Activated T-helper 2 cell treated with anti-CD3 and anti-CD28 coated beads, Interferon-gamma antibody, Interleukin-2, Interleukin-4, amounts not matched to agents 10 μg/mL and 5 μg/mL and 100 μg/mL, durations not matched to agents 14 hours and 24 hours and 36 hours (primary cell): Measurements from ENCODE around the gene DNAI1. TPM values are rescaled to one million over a fixed set of nuclear protein-coding genes. Genes with fewer than 3 reads are reported as not detected.

Experiments used
- DNase-seq: peaks from one replicate; pipeline ENCODE4 v3.0.0; 2021; ENCODE audit warnings: low spot score
- H3K27ac Mint-ChIP-seq: one replicate; pipeline ENCODE4 v1.8.0; 2021; ENCODE audit warnings: mixed read lengths
- H3K27me3 Mint-ChIP-seq: one replicate; pipeline ENCODE4 v1.8.0; 2021; ENCODE audit warnings: low read depth, mixed read lengths
- H3K36me3 Mint-ChIP-seq: one replicate; pipeline ENCODE4 v1.8.0; 2021; ENCODE audit warnings: low read depth, mixed read lengths
- H3K4me1 Mint-ChIP-seq: one replicate; pipeline ENCODE4 v1.8.0; 2021; ENCODE audit warnings: low read depth, mixed read lengths
- H3K4me3 Mint-ChIP-seq: one replicate; pipeline ENCODE4 v1.8.0; 2021; ENCODE audit warnings: low read depth, mild to moderate bottlenecking, moderate library complexity, mixed read lengths
- H3K9me3 Mint-ChIP-seq: one replicate; pipeline ENCODE4 v1.8.0; 2021; ENCODE audit warnings: mixed read lengths
- intact Hi-C: fragments of 100-400 bp; cut with micrococcal nuclease; formaldehyde crosslinking; loops from one replicate; pipeline ENCODE4 v1.15.1; 2023
- total RNA-seq: library from RNA; stranded (reverse); gene quantifications from 2 replicates; pipeline ENCODE4 v1.2.3, GENCODE V29; 2022

DNAI1 gene
- not detected in 2 replicates for total RNA-seq

DNA sequence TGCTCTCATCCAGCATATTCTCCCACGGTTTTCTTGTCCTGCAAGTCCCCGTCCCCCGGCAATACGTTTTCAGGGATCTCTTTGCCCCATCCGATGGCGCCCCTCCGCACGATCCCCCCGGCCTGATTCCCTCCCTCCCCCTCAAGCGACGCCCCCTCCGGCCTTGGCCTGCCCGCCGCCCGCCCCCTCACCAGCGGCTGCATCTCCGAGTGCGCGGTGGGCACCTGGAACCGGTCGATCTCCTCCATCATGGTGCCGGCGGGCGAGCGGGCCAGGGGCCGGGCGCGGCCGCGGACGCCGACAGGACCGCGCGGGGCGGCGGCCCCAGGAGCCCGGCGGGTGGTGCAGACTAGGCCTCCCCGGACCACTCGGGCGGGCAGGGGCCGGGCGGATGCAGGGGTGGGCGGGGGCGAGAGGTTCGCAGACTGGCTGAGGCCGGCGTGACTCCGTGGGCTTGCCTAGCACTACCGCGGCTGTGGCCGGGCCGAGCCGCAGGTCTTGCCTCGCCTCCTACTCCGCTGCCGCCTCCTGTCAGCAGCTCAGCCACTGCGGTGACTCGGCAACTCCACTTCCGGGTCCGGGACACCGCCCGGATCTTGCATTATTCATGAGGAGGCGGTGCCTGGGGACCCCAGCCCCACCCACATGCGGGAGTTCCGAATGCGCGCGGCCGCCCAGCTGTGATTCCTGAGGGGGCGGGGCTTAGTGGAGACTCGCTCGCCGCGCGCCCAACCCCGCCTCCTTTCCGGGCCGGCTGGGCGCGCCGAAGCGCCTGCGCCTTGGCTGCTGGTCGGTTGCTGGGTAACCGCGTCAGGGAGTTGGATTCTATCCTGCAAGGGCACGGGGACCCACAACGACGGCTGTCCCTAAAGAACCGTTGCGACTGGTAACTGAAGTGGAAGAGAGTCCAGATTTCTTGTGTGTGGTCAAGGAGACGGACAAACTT is at the start of gene DNAI1, which contains the start of gene FAM219A:
Gene DNAI1, plus strand, starts transcription at position 793 of the 946 bp plus-strand sequence. CDS start 201 bp downstream, outside the sequence.
Gene FAM219A, minus strand, starts transcription at position 558 of the 946 bp plus-strand sequence. Its CDS starts 307 bp downstream, at position 251.
- intact Hi-C loops = loop anchor here (1.0 to 10.0 kb wide), 6 partner anchors 154 to 1163 kb away; partner anchors contain the start of genes ATOSB, DCAF12, DNAJB5 and NFX1
- H3K4me3 Mint-ChIP-seq = peak within 1 kb of the TSS; percentile 88
- no peaks in the 10 kb centered on the region for H3K36me3 Mint-ChIP-seq
- no peaks in the 10 kb centered on the region for H3K9me3 Mint-ChIP-seq
- DNase-seq = peak; percentile 99
- peaks cover 43% of the 10 kb centered on the region for H3K4me1 Mint-ChIP-seq
- peak within 1 kb of the TSS; percentile 60 for H3K27ac Mint-ChIP-seq
- peaks cover 17% of the 10 kb centered on the region for H3K27me3 Mint-ChIP-seq

DNA sequence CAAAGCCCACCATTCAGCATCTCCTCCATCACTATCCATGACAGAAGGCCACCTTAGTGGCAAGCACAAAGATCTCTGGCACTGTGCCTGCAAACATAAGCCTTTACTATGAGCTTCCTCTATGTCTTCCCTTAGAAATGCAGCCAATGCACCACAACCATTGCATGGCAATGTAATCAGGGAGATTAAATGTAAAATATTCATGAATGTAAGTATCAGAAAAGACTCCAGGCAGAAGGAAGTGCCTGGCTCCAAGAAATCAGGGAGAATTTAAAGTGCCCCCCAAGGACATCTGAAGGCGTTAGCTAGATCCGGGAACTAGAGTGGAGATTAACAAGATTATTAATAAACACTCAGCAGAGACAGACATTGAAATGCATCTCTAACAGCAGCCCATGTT is 49.5 kb upstream of the DNAI1 start:
- Mint-ChIP-seq H3K4me1 (no peaks in the 10 kb centered on the region), H3K9me3 (no peaks in the 10 kb centered on the region), H3K27ac (no peak overlapping the region), H3K36me3 (no peaks in the 10 kb centered on the region), H3K4me3 (no peak overlapping the region), H3K27me3 (no peaks in the 10 kb centered on the region)
- no peak for DNase-seq
- intact Hi-C loops = no loop called here

DNA sequence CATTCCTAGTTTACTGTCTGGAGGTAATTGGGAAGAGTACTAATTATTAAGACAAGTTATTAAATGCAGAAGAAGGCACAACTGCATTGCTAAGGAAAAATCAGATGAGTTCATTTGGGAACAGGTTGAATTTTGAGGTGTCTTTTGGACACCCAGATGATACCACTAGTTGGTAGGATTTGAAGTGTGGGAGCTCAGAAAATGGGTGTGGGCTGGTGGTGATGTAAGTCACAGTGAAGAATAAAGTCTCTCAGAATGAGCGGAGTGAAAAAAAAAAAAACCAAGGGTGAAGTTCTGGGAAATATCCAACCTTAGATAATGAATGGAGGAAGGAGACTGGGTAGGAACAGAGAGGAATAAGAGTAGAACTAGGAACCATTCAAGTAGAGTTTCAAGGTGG is 46.3 kb upstream of the DNAI1 start:
- intact Hi-C loops = no loop called here
- Mint-ChIP-seq H3K27me3 (no peaks in the 10 kb centered on the region), H3K4me1 (no peaks in the 10 kb centered on the region), H3K27ac (no peak overlapping the region), H3K4me3 (no peak overlapping the region), H3K9me3 (no peaks in the 10 kb centered on the region), H3K36me3 (no peaks in the 10 kb centered on the region)
- no peak for DNase-seq

DNA sequence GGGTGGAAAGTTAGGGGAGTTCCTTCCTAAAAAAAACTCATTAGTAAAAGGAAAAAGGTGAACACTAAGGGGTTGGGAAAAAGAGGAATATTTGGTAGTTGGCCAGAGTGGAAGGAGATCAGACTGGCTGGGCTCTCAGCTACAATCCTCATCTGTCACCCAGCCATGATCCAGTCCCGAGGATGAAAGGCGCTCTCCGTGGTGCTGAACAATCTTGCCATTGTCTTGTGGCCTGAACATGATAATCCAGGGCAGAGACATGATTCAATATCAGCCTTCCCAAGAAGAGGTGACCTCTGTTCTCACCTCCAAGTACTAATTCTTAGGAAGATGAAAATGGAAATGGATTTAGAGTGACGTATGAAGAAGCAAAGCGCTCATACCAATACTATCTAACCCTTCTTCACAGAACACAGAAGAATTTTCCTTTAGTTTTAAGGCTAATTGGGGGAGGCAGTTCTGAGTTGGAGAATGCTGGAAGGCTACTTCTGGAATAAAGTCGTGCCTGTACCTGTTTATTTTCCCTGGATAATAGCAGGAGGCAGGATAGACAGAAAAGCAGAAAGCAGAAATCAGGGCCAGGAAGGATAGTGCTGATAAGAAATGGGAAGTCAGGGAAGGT is 45.3 kb upstream of the DNAI1 start:
- H3K4me1 Mint-ChIP-seq = no peaks in the 10 kb centered on the region
- H3K36me3 Mint-ChIP-seq = no peaks in the 10 kb centered on the region
- H3K27me3 Mint-ChIP-seq = no peaks in the 10 kb centered on the region
- DNase-seq = peak; percentile 25
- no peak overlapping the region for H3K4me3 Mint-ChIP-seq
- intact Hi-C loops = no loop called here
- H3K9me3 Mint-ChIP-seq = no peaks in the 10 kb centered on the region
- no peak overlapping the region for H3K27ac Mint-ChIP-seq

DNA sequence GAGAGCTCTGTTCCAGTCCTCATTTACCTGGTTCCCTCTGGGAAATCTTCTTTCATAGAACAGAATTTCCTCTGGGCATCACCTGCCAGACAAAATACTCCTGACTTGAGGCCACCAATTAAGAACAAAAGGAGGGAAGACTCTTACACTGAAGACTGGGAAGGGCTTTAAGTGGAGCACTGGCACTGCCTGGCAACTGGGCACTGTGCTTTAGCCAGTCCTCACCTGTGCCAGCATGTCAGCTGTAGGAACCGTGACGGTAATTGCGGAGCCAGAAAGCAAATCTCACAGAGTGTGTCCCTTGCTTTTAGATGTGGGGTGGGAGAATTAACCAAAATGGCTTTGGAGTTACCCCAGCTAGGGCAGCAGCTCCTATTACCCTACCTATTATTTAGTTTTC is 40.9 kb upstream of the DNAI1 start:
- H3K36me3 Mint-ChIP-seq = no peaks in the 10 kb centered on the region
- no peaks in the 10 kb centered on the region for H3K27me3 Mint-ChIP-seq
- no peaks in the 10 kb centered on the region for H3K4me1 Mint-ChIP-seq
- H3K4me3 Mint-ChIP-seq = no peak overlapping the region
- no peak for DNase-seq
- intact Hi-C loops = no loop called here
- no peak overlapping the region for H3K27ac Mint-ChIP-seq
- H3K9me3 Mint-ChIP-seq = no peaks in the 10 kb centered on the region

DNA sequence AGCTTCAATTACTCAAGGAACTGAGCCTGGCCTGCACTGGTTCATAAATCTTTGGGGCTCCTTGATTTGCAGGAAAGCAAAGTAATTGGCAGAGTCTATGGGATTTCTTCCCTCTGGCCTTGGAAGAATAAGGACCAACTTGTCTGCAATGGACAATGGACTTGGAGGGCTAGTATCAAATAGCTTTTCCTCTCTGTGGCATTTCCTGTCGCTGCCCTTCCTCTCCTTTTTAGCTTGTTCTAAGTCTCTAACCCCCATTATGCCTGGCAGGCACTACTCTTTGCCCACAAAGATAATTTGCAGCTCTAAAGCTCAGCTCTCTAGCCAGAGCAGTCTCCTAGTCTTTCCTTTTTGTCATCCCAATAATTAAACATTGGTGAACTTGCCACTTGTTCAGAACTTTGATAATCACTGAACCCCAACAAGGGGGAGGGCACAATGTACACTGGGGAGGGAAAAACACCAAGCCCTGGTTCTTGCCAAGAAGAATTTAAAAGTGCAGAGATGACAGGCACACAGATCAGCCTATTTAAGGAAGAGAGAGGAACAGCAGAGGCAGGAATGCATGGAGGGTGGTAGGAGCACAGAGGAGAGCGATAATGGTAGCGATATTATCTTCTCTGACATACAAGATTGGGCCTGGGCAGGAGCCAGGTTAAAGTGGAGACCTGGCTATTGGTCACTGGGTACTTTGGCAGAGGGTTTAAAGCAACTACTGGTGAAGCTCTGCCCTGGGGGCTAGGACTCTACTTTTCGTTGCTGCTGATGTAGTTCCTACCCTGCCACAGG is 38.7 kb upstream of the DNAI1 start:
- intact Hi-C loops = no loop called here
- no peak for DNase-seq
- H3K36me3 Mint-ChIP-seq = no peaks in the 10 kb centered on the region
- no peaks in the 10 kb centered on the region for H3K27me3 Mint-ChIP-seq
- H3K9me3 Mint-ChIP-seq = no peaks in the 10 kb centered on the region
- no peaks in the 10 kb centered on the region for H3K4me1 Mint-ChIP-seq
- no peak overlapping the region for H3K27ac Mint-ChIP-seq
- no peak overlapping the region for H3K4me3 Mint-ChIP-seq

DNA sequence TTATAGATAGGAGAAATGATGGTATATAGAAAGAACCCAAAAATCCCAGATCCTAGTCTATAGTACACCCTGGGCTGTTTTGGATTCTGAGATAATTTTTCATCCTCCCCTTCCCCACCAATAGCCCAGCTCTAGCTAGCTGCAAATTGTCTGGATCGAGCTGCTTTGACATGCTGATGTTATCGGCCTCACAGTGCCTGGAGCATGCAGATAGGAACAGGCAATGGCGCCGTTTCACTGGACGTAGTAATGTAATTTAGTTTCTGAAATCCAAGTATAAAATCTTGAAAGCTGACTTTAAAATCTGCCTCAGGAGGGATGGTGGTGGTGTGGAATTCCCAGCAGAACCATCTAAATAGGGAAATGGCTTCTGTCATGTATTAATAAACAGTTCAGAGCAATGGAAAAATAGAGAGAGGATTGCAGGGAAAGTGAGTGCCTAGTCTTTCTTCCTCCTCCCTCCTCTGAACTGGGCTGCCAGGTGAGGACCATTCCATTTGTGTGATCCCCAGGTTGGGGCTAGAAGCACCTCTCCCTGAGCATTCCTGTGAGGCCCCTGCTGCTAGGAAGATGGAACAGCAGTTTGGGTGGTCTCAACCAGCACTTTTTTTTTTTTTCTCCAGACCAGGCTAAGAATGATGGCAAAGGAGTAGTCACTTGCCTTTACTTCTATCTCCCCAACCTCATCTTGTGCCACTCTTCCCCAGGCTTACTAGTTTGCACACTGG is 32.1 kb upstream of the DNAI1 start:
- Mint-ChIP-seq H3K27ac (no peak overlapping the region), H3K27me3 (no peaks in the 10 kb centered on the region), H3K36me3 (no peaks in the 10 kb centered on the region), H3K4me3 (no peak overlapping the region), H3K4me1 (no peaks in the 10 kb centered on the region), H3K9me3 (no peaks in the 10 kb centered on the region)
- intact Hi-C loops = no loop called here
- no peak for DNase-seq

DNA sequence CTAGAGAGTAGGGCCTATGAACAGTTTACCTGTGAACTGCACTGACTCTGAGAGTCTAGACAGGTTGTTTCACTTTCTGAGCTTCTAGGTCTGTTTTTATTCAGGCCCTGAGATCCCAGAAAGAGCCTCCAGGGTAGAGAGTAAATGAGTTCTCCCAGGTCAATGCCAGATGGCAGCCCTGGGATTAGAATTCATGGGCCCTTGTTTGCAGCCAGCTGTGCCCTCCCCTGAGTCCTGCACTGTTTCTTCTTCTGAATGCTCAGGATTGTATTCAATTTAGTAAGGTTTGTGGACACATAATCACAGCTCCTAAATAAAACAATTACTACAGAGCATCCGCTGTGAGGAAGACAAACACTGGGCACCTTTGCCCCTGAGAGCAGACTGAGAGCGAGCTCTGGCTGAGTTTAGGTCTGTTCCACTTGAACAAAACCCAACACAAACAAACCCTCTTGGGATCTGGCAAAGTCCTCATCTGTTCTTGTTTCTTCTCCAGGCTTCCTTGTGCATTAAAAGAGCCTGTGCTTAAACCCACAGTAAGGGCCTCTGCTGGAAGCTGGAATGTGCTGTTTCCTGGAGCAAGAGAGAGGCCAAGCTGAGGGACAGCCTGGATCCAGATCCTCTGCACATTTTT is 30.2 kb upstream of the DNAI1 start:
- Mint-ChIP-seq H3K9me3 (no peaks in the 10 kb centered on the region), H3K4me1 (no peaks in the 10 kb centered on the region), H3K27ac (no peak overlapping the region), H3K27me3 (no peaks in the 10 kb centered on the region), H3K36me3 (no peaks in the 10 kb centered on the region), H3K4me3 (no peak overlapping the region)
- intact Hi-C loops = no loop called here
- DNase-seq = no peak

DNA sequence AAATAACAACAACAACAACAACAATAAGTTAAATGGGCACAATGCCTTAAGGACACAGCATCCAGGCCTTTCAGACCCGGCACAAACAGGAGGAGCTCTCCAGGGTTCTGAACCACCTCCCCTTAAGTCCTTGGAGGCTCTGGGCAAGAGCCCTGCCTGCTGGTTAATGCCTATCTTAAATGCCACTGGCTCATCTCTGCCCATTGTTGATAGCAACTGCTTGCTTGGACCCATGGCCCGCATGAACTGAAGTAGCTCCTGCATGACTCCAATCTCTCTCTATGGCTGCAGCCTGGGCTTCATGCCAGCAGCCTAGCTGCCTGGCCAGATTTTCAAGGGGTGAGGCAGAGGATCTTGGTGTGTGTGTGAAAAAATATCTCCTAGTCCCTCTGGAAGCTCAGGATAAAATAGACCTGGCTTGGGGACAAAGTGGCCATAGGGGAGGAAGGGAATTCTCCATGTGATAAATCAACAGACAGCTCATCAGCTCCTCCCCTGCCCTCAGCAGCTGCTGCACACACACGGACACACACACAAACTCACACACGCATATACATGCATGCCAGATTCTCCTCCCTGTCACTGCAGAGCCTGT is 27.7 kb upstream of the DNAI1 start:
- intact Hi-C loops = no loop called here

DNA sequence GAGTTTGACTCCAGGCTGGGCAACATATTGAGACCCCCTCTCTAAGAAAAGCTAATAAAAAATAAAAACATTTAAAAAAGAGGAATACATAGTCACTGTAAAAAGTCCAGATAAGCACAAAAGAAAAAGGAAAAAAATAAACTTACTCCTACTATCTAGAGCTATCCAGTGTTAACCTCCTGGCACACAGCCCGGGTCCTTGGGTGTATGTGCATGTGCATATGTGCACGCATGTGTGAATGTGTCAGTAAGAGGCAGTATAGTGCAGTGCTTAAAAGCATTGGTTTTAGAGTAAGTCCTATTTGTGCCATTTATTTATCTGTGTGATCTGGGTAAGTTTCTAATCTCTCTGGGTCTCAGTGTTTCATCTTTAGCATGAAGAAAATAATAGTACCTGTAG is 26.9 kb upstream of the DNAI1 start:
- H3K4me3 Mint-ChIP-seq = no peak overlapping the region
- no peaks in the 10 kb centered on the region for H3K27me3 Mint-ChIP-seq
- DNase-seq = no peak
- no peaks in the 10 kb centered on the region for H3K36me3 Mint-ChIP-seq
- H3K4me1 Mint-ChIP-seq = no peaks in the 10 kb centered on the region
- no peak overlapping the region for H3K27ac Mint-ChIP-seq
- H3K9me3 Mint-ChIP-seq = no peaks in the 10 kb centered on the region
- intact Hi-C loops = no loop called here

More for the DNA sequence above, 27.7 kb upstream of the DNAI1 start:
- no peak overlapping the region for H3K4me3 Mint-ChIP-seq
- no peaks in the 10 kb centered on the region for H3K27me3 Mint-ChIP-seq
- no peaks in the 10 kb centered on the region for H3K9me3 Mint-ChIP-seq
- H3K27ac Mint-ChIP-seq = no peak overlapping the region
- DNase-seq = no peak
- no peaks in the 10 kb centered on the region for H3K4me1 Mint-ChIP-seq
- H3K36me3 Mint-ChIP-seq = no peaks in the 10 kb centered on the region

DNA sequence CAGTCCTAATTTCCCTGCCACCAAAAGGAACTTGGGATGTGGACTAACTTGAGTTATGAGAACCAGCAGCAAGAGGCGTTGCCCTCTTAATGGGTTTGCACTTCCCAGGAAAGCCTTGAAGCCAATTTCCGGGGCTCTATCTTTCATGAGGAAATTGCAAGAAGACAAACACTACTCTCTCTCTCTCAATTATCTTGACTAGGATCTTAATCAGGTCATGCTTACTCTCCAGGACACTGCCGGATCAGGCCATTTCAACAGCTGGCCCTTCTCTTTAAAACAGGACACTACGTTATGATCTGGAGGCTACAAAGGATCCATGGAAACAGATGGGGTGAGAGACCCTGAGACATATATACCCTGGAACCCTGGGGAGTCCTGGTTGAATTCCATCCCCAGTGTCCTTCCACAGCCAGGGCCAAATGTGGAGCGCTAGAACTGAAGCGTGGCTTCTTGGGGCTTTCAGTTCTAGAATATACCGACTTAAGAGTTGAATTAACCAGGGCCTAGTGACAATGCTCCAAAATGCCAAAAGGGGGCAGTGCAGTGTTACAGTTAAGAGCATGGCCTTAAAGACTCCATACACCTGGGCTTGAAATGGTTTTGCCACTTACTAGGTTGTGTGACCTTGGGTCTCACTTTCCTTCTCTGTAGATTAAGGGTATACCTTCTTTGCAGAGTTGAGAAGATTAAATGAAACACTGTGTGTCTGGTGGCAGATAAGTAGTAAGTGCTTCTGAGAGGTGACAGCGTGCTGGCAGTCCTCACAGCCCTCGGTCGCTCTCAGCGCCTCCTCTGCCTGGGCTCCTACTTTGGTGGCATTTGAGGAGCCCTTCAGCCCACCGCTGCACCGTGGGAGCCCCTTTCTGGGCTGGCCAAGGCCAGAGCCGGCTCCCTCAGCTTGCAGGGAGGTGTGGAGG is 21.3 kb upstream of the DNAI1 start:
- Mint-ChIP-seq H3K27me3 (no peaks in the 10 kb centered on the region), H3K4me3 (no peak overlapping the region), H3K9me3 (no peaks in the 10 kb centered on the region), H3K36me3 (no peaks in the 10 kb centered on the region), H3K27ac (no peak overlapping the region), H3K4me1 (no peaks in the 10 kb centered on the region)
- intact Hi-C loops = loop anchor here (1.0 to 5.0 kb wide), 3 partner anchors 63 to 155 kb away; no protein-coding TSS in a partner anchor
- peak; percentile 38 for DNase-seq
